Hepatic stellate cell (primary cell): ENCODE data around the gene DDIT4.
A peak's percentile ranks its signal among the peaks of the same experiment; 100 is the strongest.
"Not testable (repeated sequence)": the region's sequence is repeated elsewhere in the genome, so short reads cannot be mapped to it uniquely, and the experiment has no call there.

Experiments
- DNase-seq: peaks from one replicate; pipeline ENCODE4 v3.0.0; 2011; ENCODE audit warnings: low spot score

The DDIT4 gene

GRCh38 chr10:72296829-72297280 is 23.1 kb downstream of the DDIT4 start:
- DNase-seq, result not testable (repeated sequence)

DNA sequence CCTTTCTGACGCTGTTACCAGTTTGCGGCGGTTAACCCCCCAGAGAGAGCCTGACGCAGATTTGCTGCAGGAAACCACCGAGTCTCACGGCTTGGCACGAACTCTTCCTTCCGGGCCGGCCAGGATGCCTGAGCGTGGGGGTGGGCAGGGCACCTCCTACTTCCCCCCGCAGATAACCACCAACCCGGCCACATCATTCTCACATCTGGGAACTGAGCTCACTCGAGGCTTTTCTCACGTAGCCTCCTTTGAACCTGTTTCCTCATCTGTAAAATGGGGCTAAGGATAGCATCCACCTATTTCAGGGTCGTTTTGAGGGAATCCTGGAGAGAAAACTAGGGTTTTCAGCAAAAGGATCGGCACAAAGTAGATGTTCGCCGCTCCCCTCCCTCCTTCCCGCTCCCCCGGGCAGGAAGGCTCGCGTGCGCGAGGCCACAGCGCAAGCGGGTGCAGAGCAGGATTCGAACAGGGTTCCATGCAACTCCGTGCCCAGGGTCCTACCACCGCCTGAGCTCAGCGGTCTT is 23.6 kb downstream of the DDIT4 start:
- DNase-seq, result peak; percentile 82

DNA sequence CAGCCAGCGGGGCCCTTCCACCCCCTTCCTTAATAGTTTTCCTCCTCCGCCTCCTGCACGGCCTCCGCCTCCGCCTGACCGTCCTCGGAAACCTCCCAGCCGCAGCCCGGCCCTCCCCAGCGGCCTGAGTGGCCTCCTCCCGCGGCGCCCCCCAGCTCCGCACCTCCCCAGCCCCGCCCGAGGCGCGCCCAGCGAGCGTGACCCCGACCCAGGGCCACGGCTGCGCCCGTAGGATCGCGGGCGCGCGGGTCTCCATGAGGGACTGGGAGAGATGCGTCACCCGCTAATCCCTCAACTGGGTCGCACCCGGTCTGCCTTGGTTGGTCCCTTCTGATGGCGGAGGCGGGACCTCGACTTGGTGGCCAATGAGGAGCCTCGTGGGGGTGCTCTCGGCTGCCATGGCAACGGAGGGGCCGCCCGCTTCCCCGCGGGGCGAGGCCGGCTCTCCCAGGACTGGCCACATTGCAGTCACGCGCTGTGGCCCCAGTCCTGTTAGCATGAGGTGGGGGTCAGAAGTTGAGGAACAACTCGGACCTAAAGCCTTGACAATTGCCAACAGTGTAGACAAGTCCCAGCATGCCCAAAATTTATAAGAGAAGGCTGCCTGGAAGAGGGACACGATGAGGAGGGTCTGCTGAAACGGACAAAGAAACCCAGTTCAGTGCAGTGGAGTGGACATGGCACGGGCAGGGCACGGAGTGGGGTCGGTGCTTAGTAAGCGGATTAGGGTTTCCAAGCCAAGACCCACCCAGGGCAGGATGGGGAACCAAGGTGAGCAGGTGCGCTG is 24.3 kb downstream of the DDIT4 start:
- DNase-seq, result peak; percentile 97

- no peak for DNase-seq
Observed at GRCh38 chr10:72298592-72299519, 25.1 kb downstream of the DDIT4 start.

GRCh38 chr10:72303424-72304128 is 29.9 kb downstream of the DDIT4 start:
- DNase-seq, result no peak

- DNase-seq, result no peak
Observed at GRCh38 chr10:72306215-72306760, 32.6 kb downstream of the DDIT4 start.

- DNase-seq, result not testable (repeated sequence)
Observed at GRCh38 chr10:72307711-72308110, 34.0 kb downstream of the DDIT4 start.

GRCh38 chr10:72308320-72308987 is 34.7 kb downstream of the DDIT4 start:
- peak; percentile 73 for DNase-seq

- no peak for DNase-seq
Observed at GRCh38 chr10:72309290-72310240, 35.8 kb downstream of the DDIT4 start.

DNA sequence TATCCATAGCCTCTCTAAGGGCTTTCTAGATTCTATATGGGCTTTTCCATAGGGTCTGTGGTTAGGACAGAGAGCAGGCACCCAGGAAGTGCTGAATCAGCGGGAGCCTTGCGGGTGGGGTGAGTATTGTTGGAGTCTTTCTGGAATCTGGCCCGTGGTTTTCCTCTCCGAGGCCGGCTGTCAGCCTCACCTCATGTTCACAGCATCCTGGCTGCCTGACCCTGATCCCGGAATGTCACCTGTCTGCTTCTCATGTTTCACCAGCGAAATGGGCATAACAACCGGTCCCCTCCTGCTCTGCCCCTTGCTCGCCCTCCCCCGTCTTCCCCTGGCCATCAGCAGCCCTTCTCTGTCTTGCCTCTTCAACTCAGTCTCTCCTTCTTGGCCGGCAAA is 36.5 kb downstream of the DDIT4 start:
- DNase-seq, result no peak

DNA sequence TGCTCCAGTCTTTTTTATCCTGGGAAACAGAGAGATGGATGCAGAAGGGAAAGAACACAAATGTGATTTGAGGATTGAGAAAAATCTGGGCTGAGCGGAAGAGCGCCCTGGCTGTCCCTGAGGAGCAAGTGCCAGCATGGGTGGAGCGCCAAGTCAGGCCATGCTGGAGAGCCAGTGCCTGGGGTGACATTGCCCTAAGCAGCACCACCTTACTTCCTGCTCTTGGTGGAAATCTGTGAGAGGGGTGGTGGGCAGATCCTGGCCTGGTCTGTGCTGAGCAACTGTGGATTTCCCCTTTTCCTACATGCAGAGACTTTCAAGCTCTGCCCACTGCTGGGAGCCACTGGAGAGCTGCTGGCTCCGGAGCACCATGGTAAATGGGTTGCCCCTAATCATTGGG is 36.9 kb downstream of the DDIT4 start:
- no peak for DNase-seq

GRCh38 chr10:72311667-72312066 is 37.9 kb downstream of the DDIT4 start:
- DNase-seq, result no peak

DNA sequence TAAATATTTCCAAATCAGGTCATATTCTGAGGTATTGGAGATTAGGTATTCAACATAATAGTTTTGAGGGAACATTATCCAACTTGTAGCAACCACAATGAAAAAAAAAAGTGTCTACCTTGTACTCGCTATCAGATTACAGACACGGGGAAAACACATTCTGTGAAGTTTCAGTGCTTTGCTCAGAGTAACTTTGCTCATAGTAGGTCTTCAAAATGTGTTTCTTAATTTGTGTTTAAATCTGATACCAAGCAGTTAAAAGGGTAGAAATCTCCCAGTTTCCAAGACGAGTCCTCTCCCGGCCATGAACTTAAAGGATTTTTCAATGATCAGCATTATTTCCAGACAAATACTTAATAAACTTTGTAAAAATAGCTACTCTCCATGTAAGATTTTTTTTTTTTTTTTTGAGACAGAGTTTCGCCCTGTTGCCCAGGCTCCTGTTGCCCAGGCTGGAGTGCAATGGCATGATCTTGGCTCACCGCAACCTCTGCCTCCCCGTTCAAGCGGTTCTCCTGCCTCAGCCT is 39.2 kb downstream of the DDIT4 start:
- DNase-seq, result no peak

- no peak for DNase-seq
Observed at GRCh38 chr10:72314263-72314662, 40.5 kb downstream of the DDIT4 start.

DNA sequence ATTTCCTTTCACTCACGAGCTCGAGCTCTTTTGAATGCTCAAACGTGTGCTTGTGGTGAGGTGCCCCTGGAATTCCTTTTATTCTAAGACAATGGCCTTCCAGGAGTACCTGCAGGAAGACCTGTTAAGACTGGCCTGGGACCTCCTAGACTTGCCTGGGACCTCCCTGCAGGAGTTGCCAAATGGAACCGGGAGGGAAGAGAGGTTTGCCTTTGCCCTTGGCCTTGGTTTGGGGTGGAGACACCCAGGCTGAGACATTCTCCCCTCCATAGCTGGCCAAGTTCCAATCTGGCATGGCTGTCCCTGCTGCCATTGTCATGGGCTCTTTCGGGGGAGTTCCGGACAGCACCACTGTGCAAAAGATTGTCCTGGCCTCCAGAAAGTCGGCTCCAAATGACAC is 41.3 kb downstream of the DDIT4 start:
- DNase-seq, result no peak

DNA sequence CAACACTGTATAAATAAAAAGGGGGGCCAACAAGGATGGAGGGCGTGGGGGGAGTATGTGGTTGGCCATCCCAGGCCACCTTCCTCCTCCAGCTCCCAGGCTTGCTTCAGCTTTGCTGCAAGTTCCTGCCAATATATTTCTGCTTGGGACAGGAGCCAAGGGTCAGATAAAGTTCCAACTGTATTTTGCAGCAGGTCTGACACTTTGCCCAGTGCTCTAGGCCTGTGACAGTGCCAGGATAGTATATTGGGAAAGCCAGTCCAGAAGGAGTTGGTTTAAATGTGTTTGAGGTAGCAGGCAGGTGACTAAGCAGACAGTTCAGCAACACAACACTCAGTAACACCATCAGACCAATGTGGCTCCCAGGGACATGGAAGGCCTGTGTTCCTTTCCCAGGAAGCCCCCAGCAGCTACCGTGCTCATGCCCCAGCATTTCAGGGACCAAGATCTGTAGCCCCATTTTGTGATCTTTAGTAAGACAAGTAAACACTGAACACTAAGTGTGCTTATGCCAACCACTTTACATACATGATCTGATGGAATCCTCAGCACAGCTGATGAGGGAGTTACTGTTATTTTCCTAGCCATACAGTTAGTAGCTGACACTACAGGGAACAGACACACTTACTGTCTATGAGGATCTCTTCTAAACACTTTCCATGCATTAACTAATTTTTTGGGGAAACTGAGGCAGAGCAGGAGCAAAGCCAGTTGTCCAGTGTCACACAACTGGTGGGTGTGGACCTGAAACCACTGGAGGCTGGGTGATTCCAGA is 42.1 kb downstream of the DDIT4 start:
- DNase-seq, result no peak

- no peak for DNase-seq
Observed at GRCh38 chr10:72316386-72316700, 42.6 kb downstream of the DDIT4 start.

GRCh38 chr10:72316748-72317435 is 43.2 kb downstream of the DDIT4 start:
- no peak for DNase-seq
